Heart left ventricle (tissue), 16 donors: Measurements from ENCODE around the gene PEAK1. TPM values are rescaled to one million over a fixed set of nuclear protein-coding genes. Genes with fewer than 3 reads are reported as not detected.
A peak's percentile ranks its signal among the peaks of the same experiment; 100 is the strongest.

Source experiments
- ATAC-seq, 4 donors: fragments of 200-7000 bp; cut with Tn5 transposase; one replicate each; pipeline ENCODE4 v1.9.1; 2020 to 2022; ENCODE audit warnings: moderate library complexity in 4 of 4, mild to moderate bottlenecking in 3 of 4, moderate number of reproducible peaks in 1 of 4
- DNase-seq, 5 donors: peaks; one replicate each; pipeline ENCODE4 v3.0.0-alpha.2; 2020
- H3K27ac ChIP-seq, 12 donors: fragments of 200-600 bp; sonication (generic) in 4 of 12; one replicate each; pipeline versions ENCODE4 v1.5.0 to v1.8.0; 2016 to 2022; ENCODE audit warnings: mild to moderate bottlenecking in 2 of 12
- H3K27me3 ChIP-seq, 9 donors: fragments of 200-600 bp; sonication (generic) in 2 of 9; one replicate each; pipeline versions ENCODE4 v1.5.1 to v1.8.0; 2016 to 2022; ENCODE audit warnings: mild to moderate bottlenecking in 3 of 9
- H3K36me3 ChIP-seq, 9 donors: fragments of 200-600 bp; sonication (generic) in 2 of 9; one replicate each; pipeline versions ENCODE4 v1.5.0 to v1.8.0; 2018 to 2022; ENCODE audit warnings: mild to moderate bottlenecking in 2 of 9
- H3K4me1 ChIP-seq, 12 donors: fragments of 200-600 bp; sonication (generic) in 4 of 12; one replicate each; pipeline versions ENCODE4 v1.5.0 to v1.8.0; 2016 to 2022; ENCODE audit warnings: mild to moderate bottlenecking in 3 of 12
- H3K4me3 ChIP-seq, 12 donors: fragments of 200-600 bp; sonication (generic) in 4 of 12; one replicate each; pipeline versions ENCODE4 v1.5.0 to v1.8.0; 2017 to 2022; ENCODE audit warnings: mild to moderate bottlenecking in 9 of 12, moderate library complexity in 4 of 12
- H3K9me3 ChIP-seq, 12 donors: fragments of 200-600 bp; sonication (generic) in 4 of 12; one replicate each; pipeline versions ENCODE4 v1.5.0 to v1.8.0; 2016 to 2022; ENCODE audit warnings: mild to moderate bottlenecking in 1 of 12
- CTCF ChIP-seq, 12 donors: fragments of 200-600 bp; sonication (generic) in 4 of 12; IDR thresholded peaks; one replicate each; pipeline versions ENCODE4 v1.5.0 to v1.8.0; 2018 to 2022; ENCODE audit warnings: antibody characterized with exemption in 12 of 12, mild to moderate bottlenecking in 5 of 12
- POLR2A ChIP-seq, 2 donors: fragments of 450-650 bp; IDR thresholded peaks; one replicate each; pipeline ENCODE4 v1.6.1; 2017; ENCODE audit warnings: antibody characterized with exemption in 2 of 2, mild to moderate bottlenecking in 2 of 2, moderate library complexity in 2 of 2
- WGBS, 4 donors: extraction: QIAGEN DNeasy Blood & Tissue Kit in 2 of 4; methylation state at CpG; one replicate each; pipeline versions ENCODE4 v1.1.5 to v1.1.7; 2013 to 2018; 5-methylcytosine and 5-hydroxymethylcytosine counted together
- intact Hi-C, 10 donors: fragments of 100-400 bp; cut with DNase I; formaldehyde crosslinking; loops; one replicate each; pipeline versions ENCODE4 v1.11.1 to v1.14.2; 2022
- polyA plus RNA-seq, 2 donors: library from polyadenylated mRNA; stranded (reverse); fragments of 200-250 nt; gene quantifications; one replicate each; pipeline ENCODE4 v1.2.3, GENCODE V29; 2013
- total RNA-seq, 9 donors: library from RNA; depleted of rRNA in 2 of 9; stranded (reverse); fragments of >200 nt in 2 of 9; fragmentation: NEBNext Ultra II Directional in 3 of 9; extraction: Animal tissue kit (Norgen Biotek cat#: 25700) in 3 of 9; gene quantifications; one replicate each; pipeline versions ENCODE4 v1.1.0 to v1.2.4, GENCODE V29; 2016 to 2023
- donor health status: ischemic (EF 13 %, LVEDD 7.1; RV severe dilation, severe dysfunction).
- donor health status: healthy with polysubstance abuse.
- donor health status: DM: no; HTN: yes; CAD: no.
- donor health status: DM: no; HTN: no; CAD: no.
- donor health status: ischemic (EF 25% LVEDD 6.9; RV normal size, moderate dysfunction).
- donor health status: ischemic (EF 25% LVEDD 5.7; RV mildly dilated, moderate dysfunction).
- donor health status: healthy.
- donor health status: DM: yes; HTN: yes; CAD: no.
- donor health status: ischemic (EF 35%, LVEDD 5.7; RV mildly dilated, moderate dysfunction).
- donor health status: nonischemic (EF 11% LVEDD 7.7; RV severe dilation, severe dysfunction).
- donor health status: DM: yes; HTN: yes; CAD: no.
- donor health status: PGD.
- donor health status: ischemic (EF 29% LVEDD 5.4; RV normal size, mild dysfunction).
- donor health status: nonischemic (EF 23%, LVEDD 6.1; RV moderate dilation, normal function).

Gene PEAK1
- total and polyA plus RNA-seq, 11 donors = 12.8 to 139 (median 86.3) TPM

GRCh38 chr15:77393471-77393840, 26.4 kb downstream of the PEAK1 start:
- DNase-seq = no peak
- Histone ChIP-seq H3K4me1 (peaks cover 5 to 55% (median 42%) of the 10 kb centered on the region in 12 donors), H3K27me3 (no peaks in the 10 kb centered on the region), H3K27ac (no peak overlapping the region), H3K9me3 (peaks cover 0 to 46% (median 23%) of the 10 kb centered on the region in 12 donors), H3K4me3 (no peak overlapping the region), H3K36me3 (no peaks in the 10 kb centered on the region)
- intact Hi-C loops = no loop called here
- peak in 1 of 4 donors; percentile 57 for ATAC-seq
- TF ChIP-seq POLR2A (IDR thresholded peaks at IDR 0.05) (no peak), CTCF (IDR thresholded peaks at IDR 0.05) (no peak)

- ATAC-seq (peak in 1 of 4 donors; percentile 30), DNase-seq (no peak)
- H3K36me3 ChIP-seq = no peaks in the 10 kb centered on the region
- TF ChIP-seq CTCF (IDR thresholded peaks at IDR 0.05) (no peak), POLR2A (IDR thresholded peaks at IDR 0.05) (no peak)
- peaks cover 5 to 60% (median 43%) of the 10 kb centered on the region in 12 donors for H3K4me1 ChIP-seq
- no peak overlapping the region for H3K4me3 ChIP-seq
- no peaks in the 10 kb centered on the region for H3K27me3 ChIP-seq
- no peak overlapping the region for H3K27ac ChIP-seq
- WGBS, 4 donors = 94 to 98% (median 96%) methylated on average over 7 of the region's 7 CpGs
- intact Hi-C loops = no loop called here
- H3K9me3 ChIP-seq = peaks cover 0 to 40% (median 18%) of the 10 kb centered on the region in 12 donors
Measured at GRCh38 chr15:77392762-77393470, 27.0 kb downstream of the PEAK1 start.

- H3K9me3 ChIP-seq = peaks cover 0 to 26% (median 16%) of the 10 kb centered on the region in 12 donors
- intact Hi-C loops = no loop called here
- no peaks in the 10 kb centered on the region for H3K27me3 ChIP-seq
- WGBS, 4 donors = 63 to 66% (median 65%) methylated on average over 3 of the region's 3 CpGs
- DNase-seq = no peak
- no peaks in the 10 kb centered on the region for H3K36me3 ChIP-seq
- no peak for TF ChIP-seq POLR2A (IDR thresholded peaks at IDR 0.05)
- no peak for TF ChIP-seq CTCF (IDR thresholded peaks at IDR 0.05)
- H3K4me1 ChIP-seq = peaks cover 5 to 75% (median 56%) of the 10 kb centered on the region in 12 donors
- ATAC-seq = peak; percentile 54 to 77 (median 60)
- H3K4me3 ChIP-seq = no peak overlapping the region
- peak overlapping the region in 3 of 12 donors; percentile 9 to 47 (median 33) for H3K27ac ChIP-seq
Measured at GRCh38 chr15:77391372-77391951, 28.4 kb downstream of the PEAK1 start.

GRCh38 chr15:77387365-77388105, 32.4 kb downstream of the PEAK1 start:
- peaks cover 6 to 94% (median 74%) of the 10 kb centered on the region in 12 donors for H3K4me1 ChIP-seq
- ATAC-seq = no peak

More at GRCh38 chr15:77387365-77388105, 32.4 kb downstream of the PEAK1 start:
- intact Hi-C loops = no loop called here
- Histone ChIP-seq H3K36me3 (no peaks in the 10 kb centered on the region), H3K27me3 (no peaks in the 10 kb centered on the region), H3K9me3 (no peaks in the 10 kb centered on the region), H3K27ac (no peak overlapping the region), H3K4me3 (no peak overlapping the region)
- WGBS, 4 donors = 74 to 82% (median 78%) methylated on average over 2 of the region's 2 CpGs
- no peak for DNase-seq
- TF ChIP-seq POLR2A (IDR thresholded peaks at IDR 0.05) (no peak), CTCF (IDR thresholded peaks at IDR 0.05) (no peak)
